Mucosa of descending colon (tissue), 3 donors: Measurements from ENCODE around the gene CWC27. TPM values are rescaled to one million over a fixed set of nuclear protein-coding genes. Genes with fewer than 3 reads are reported as not detected.

Experiments
- ATAC-seq: fragments of 200-7000 bp; cut with Tn5 transposase; one replicate; pipeline ENCODE4 v1.9.1; 2020; ENCODE audit warnings: mild to moderate bottlenecking, moderate library complexity
- DNase-seq, 3 donors: peaks; one replicate each; pipeline ENCODE4 v3.0.0-alpha.2; 2020
- H3K36me3 ChIP-seq: fragments of 200-600 bp; one replicate; pipeline ENCODE4 v1.8.0; 2021; ENCODE audit warnings: low read depth, mild to moderate bottlenecking
- H3K4me1 ChIP-seq: fragments of 200-600 bp; one replicate; pipeline ENCODE4 v1.8.0; 2021; ENCODE audit warnings: low read depth, mild to moderate bottlenecking
- H3K4me3 ChIP-seq: fragments of 200-600 bp; one replicate; pipeline ENCODE4 v1.8.0; 2021; ENCODE audit warnings: mild to moderate bottlenecking
- H3K9me3 ChIP-seq: fragments of 200-600 bp; one replicate; pipeline ENCODE4 v1.8.0; 2021; ENCODE audit warnings: mild to moderate bottlenecking
- intact Hi-C, 2 donors: fragments of 100-400 bp; cut with DNase I in 1 of 2; cut with micrococcal nuclease in 1 of 2; formaldehyde crosslinking; loops; one replicate each; pipeline versions ENCODE4 v1.11.0 to v1.11.1; 2022; cut with DNase I, micrococcal nuclease
- total RNA-seq, 3 donors: library from RNA; stranded (reverse); fragmentation: NEBNext Ultra II Directional in 2 of 3; extraction: Animal tissue kit (Norgen Biotek cat#: 25700) in 2 of 3; gene quantifications; one replicate each; pipeline versions ENCODE4 v1.2.1 to v1.2.4, GENCODE V29; 2021 to 2023
- TF ChIP-seq, protein P1 (sequence below): fragments of 200-600 bp; IDR thresholded peaks from one replicate; pipeline ENCODE4 v1.8.0; 2022; ENCODE audit warnings: antibody characterized with exemption, mild to moderate bottlenecking
- donor health status: DM: no; HTN: no; CAD: no; lungs with moderate emphysema.
- donor health status: DM: no; HTN: no; CAD: no.
- donor health status: DM: no; HTN: yes; CAD: no.

The CWC27 gene
- total RNA-seq, 3 donors from 2014 or later = 15.1 to 21.7 (median 15.2) TPM

DNA sequence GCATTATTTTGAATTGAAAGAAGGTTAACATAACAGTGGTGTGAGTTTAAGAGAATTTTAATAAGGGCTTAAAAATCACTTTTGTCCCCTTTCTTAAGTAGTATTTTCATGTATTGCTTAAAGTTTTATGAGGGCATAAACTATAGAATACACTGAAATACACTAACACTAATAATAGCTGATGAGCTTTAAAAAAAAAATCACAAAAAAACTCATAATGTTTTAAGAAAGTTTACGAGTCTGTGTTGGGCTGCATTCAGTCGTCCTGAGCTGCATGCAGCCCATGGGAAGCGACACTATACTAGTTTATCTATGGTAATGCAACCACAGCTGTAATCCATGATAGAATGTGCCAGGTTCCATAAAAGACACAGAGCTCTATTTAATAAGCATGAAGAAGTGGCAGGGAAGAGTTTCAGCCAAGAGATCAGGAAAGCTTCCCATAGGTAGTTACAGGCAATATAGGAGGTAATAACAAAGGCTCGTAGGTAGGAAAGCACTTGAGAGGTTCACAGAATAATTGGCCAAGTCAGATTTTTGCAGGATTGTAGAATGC, 4.7 kb upstream of the CWC27 start:
- H3K4me3 ChIP-seq = no peak overlapping the region
- H3K9me3 ChIP-seq = no peaks in the 10 kb centered on the region
- H3K36me3 ChIP-seq = no peaks in the 10 kb centered on the region
- DNase-seq (no peak), ATAC-seq (no peak)
- intact Hi-C loops = no loop called here
- TF ChIP-seq, protein P1, sequence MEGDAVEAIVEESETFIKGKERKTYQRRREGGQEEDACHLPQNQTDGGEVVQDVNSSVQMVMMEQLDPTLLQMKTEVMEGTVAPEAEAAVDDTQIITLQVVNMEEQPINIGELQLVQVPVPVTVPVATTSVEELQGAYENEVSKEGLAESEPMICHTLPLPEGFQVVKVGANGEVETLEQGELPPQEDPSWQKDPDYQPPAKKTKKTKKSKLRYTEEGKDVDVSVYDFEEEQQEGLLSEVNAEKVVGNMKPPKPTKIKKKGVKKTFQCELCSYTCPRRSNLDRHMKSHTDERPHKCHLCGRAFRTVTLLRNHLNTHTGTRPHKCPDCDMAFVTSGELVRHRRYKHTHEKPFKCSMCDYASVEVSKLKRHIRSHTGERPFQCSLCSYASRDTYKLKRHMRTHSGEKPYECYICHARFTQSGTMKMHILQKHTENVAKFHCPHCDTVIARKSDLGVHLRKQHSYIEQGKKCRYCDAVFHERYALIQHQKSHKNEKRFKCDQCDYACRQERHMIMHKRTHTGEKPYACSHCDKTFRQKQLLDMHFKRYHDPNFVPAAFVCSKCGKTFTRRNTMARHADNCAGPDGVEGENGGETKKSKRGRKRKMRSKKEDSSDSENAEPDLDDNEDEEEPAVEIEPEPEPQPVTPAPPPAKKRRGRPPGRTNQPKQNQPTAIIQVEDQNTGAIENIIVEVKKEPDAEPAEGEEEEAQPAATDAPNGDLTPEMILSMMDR = no peak
- H3K4me1 ChIP-seq = peaks cover 32% of the 10 kb centered on the region

DNA sequence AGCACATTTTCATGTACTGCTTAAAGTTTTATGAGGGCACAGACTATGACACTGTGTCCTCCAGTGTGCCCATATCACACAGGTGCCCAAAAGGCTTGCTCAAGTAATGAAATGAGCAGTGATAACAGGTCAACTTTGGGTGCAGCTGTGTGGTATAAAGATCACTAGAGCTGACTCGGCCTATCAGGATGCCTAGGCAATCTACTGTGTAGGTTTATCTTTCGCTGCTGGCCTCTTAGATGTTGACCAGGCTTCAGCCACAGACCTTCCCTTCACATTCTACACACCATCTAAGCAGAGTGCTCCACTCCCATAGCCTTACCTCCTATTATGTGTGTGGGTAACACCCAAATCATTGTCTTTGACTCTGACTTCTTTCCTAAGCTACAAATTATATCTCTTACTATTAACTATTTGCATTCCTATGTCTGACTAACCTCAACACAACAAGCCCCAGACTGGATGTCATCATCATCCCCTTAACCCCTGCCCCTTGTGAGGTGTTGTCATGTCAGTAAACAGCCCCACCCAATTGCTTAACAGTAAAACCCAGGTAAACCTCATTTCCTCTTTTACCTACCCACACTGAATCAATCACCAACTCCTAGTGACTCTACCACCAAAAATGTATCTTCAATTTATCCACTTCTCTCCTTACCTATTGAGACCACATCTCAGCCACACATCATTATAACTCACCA, 2.8 kb upstream of the CWC27 start:
- Histone ChIP-seq H3K4me1 (peaks cover 40% of the 10 kb centered on the region), H3K9me3 (no peaks in the 10 kb centered on the region), H3K4me3 (no peak overlapping the region), H3K36me3 (no peaks in the 10 kb centered on the region)
- TF ChIP-seq, protein P1 = no peak
- ATAC-seq (peak; percentile 45), DNase-seq (no peak)
- intact Hi-C loops = no loop called here

DNA sequence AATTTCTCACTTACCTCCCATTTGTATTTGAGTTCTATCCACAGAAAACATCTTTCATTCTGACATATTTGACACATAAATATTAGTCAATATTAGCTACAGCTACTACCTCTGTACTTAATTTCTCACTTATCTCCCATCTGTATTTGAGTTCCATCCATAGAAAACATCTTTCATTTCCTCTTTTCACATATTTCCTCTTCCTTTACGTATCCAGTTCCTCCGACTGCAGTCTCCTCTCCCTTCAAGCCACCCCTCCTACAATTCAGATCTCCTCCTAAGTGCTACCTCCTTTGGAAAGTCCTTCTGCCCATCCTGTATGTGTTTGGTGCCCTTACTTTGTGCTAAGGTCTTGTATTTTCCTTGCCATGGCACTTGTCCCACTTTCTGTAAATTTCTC, 1.8 kb upstream of the CWC27 start:
- Histone ChIP-seq H3K4me3 (no peak overlapping the region), H3K4me1 (peaks cover 40% of the 10 kb centered on the region), H3K36me3 (no peaks in the 10 kb centered on the region), H3K9me3 (no peaks in the 10 kb centered on the region)
- intact Hi-C loops = no loop called here
- TF ChIP-seq, protein P1 = no peak
- no peak for ATAC-seq
- DNase-seq = no peak

DNA sequence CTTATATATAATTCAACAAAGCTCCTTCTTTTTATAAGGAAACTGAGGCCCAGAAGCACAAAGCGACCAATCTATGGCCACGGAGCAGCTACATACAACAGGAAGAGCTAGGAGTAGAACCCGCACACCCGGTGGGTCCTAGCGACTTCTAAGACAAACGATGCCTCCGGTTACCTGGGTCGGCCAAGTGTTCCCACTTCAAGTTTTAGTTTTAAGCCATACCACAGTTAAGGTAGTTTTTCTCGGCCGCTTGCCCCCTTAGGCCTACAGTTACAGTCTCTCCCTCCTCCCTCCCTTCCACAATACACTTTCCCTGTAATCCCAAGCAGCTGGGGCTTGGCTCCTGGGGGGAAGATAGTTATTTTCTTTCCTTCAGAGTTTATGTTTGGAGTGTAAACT, 772 bp upstream of the CWC27 start:
- no peaks in the 10 kb centered on the region for H3K36me3 ChIP-seq
- intact Hi-C loops = no loop called here
- peak overlapping the region; percentile 37 for H3K4me3 ChIP-seq
- no peaks in the 10 kb centered on the region for H3K9me3 ChIP-seq
- peaks cover 40% of the 10 kb centered on the region for H3K4me1 ChIP-seq
- peak; percentile 37 to 42 (median 39) for DNase-seq
- ATAC-seq = peak; percentile 35
- TF ChIP-seq, protein P1 = no peak

DNA sequence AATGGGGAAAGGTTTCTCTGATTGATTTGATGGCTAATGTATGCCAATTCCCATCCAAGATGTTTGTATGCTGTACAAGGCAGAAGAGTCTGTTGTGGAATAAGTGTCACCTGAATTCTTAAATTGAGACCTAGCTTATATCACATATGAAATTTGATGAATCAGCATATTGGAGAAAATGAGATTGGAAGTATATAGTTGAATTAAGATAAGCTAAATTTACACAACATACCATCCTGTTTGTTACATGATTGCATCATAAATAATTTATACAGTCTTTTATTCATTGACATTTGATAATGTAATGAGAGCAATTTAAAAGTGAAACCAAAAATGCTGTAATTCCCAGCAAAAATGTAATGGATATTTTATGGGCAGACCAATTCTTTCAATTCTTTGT, 1.1 kb downstream of the CWC27 start:
- intact Hi-C loops = no loop called here
- peaks cover 34% of the 10 kb centered on the region for H3K4me1 ChIP-seq
- H3K36me3 ChIP-seq = no peaks in the 10 kb centered on the region
- ATAC-seq (no peak), DNase-seq (no peak)
- H3K4me3 ChIP-seq = no peak overlapping the region
- TF ChIP-seq, protein P1 = no peak
- no peaks in the 10 kb centered on the region for H3K9me3 ChIP-seq
